Esophagus muscularis mucosa (tissue), 4 donors: ENCODE measurements around the gene AREG.

Experiments used
- EP300 ChIP-seq: sonication (generic); formaldehyde crosslinking; IDR thresholded peaks from one replicate; pipeline ENCODE4 v1.6.1; 2017; ENCODE audit warnings: antibody characterized with exemption
- POLR2A ChIP-seq: fragments of 450-650 bp; IDR thresholded peaks from one replicate; pipeline ENCODE4 v1.6.1; 2017; ENCODE audit warnings: antibody characterized with exemption, moderate library complexity, mild to moderate bottlenecking, low read depth
- POLR2AphosphoS5 ChIP-seq, 2 donors: sonication (generic); formaldehyde crosslinking; IDR thresholded peaks; one replicate each; pipeline ENCODE4 v1.6.1; 2017; ENCODE audit warnings: antibody characterized with exemption in 2 of 2
- TF ChIP-seq, protein P1 (sequence below), 3 experiments: fragments of 200-600 bp in 2 of 3; fragments of 450-650 bp in 1 of 3; sonication (generic) in 2 of 3; IDR thresholded peaks; one replicate each; pipeline ENCODE4 v1.5.1; 2017 to 2019; ENCODE audit warnings: antibody characterized with exemption in 3 of 3, mild to moderate bottlenecking in 2 of 3, moderate library complexity in 1 of 3

GRCh38 chr4:74440356-74440755, 4.6 kb upstream of the AREG start:
- TF ChIP-seq, protein P1, sequence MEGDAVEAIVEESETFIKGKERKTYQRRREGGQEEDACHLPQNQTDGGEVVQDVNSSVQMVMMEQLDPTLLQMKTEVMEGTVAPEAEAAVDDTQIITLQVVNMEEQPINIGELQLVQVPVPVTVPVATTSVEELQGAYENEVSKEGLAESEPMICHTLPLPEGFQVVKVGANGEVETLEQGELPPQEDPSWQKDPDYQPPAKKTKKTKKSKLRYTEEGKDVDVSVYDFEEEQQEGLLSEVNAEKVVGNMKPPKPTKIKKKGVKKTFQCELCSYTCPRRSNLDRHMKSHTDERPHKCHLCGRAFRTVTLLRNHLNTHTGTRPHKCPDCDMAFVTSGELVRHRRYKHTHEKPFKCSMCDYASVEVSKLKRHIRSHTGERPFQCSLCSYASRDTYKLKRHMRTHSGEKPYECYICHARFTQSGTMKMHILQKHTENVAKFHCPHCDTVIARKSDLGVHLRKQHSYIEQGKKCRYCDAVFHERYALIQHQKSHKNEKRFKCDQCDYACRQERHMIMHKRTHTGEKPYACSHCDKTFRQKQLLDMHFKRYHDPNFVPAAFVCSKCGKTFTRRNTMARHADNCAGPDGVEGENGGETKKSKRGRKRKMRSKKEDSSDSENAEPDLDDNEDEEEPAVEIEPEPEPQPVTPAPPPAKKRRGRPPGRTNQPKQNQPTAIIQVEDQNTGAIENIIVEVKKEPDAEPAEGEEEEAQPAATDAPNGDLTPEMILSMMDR (IDR thresholded peaks at IDR 0.05): no peak
- TF ChIP-seq POLR2AphosphoS5 (IDR thresholded peaks at IDR 0.05) (no peak), POLR2A (no peak), EP300 (no peak)
